Measurements from ENCODE around the gene CCM2. TPM values are rescaled to one million over a fixed set of nuclear protein-coding genes. Genes with fewer than 3 reads are reported as not detected.

CCM2 gene
- total RNA-seq, 3 donors from 2014 or later (not counting 1 experiment from before 2014, with no cell fraction given) = 66.2 to 104 (median 97.5) TPM

- no peaks in the 10 kb centered on the region for H3K9me3 Mint-ChIP-seq
- no peaks in the 10 kb centered on the region for H3K36me3 ChIP-seq (ENCODE audit: control insufficient read depth, insufficient read depth, low read length)
- no peaks in the 10 kb centered on the region for H3K27me3 Mint-ChIP-seq (ENCODE audit: low read depth in 2 of 2)
- no peak for TF ChIP-seq CTCF (IDR thresholded peaks at IDR 0.05)
- no peaks in the 10 kb centered on the region for H3K9me3 ChIP-seq (ENCODE audit: control insufficient read depth, insufficient read depth, low read length)
- no peaks in the 10 kb centered on the region for H3K27me3 ChIP-seq (ENCODE audit: control insufficient read depth, insufficient read depth, low read length)
- no peak overlapping the region for H3K27ac Mint-ChIP-seq
- 99% methylated on average over 10 of the region's 10 CpGs for WGBS (ENCODE audit: insufficient coverage)
- peaks cover 41 to 44% of the 10 kb centered on the region in 2 donors for H3K4me1 Mint-ChIP-seq
- no peaks in the 10 kb centered on the region for H3K36me3 Mint-ChIP-seq
- H3K4me3 ChIP-seq (ENCODE audit: low read length) = no peak overlapping the region
- ATAC-seq (no peak), DNase-seq (no peak)
- no peak overlapping the region for H3K4me3 Mint-ChIP-seq
- peaks cover 31% of the 10 kb centered on the region for H3K4me1 ChIP-seq (ENCODE audit: control insufficient read depth, insufficient read depth, low read length)
- H3K27ac ChIP-seq (ENCODE audit: low read length) = no peak overlapping the region
- intact Hi-C loops (cut with micrococcal nuclease) = no loop called here
Measured at GRCh38 chr7:44956157-44956766, 43.7 kb upstream of the CCM2 start.

DNA sequence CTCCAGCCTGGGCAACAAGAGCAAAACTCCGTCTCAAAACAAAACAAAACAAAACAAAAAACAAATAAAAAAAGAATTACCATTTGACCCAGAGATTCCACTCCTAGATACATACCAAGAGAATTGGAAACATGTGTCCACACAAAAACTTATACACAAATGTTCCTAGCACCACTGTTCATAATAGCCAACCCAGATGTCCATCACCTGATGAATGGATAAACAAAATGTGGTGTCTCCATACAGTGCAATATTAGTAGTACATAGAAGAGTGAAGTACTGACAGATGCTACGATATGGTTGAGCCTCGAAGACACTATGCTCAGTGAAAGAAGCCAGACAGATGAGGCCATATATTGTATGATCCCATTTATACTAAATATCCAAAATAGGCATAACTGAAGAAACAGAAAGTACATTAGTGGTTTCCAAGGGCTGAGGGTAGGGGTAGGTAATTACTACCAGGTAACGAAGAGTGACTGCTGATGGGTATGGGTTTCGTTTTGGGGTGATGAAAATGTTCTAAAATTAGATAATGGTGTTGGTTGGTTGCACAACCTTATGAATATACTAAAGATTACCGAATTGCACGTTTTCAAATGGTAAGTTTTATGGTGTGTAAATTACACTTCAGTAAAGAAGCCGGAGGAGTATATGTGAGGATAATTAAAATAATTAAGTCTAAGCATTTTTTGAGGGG is 41.2 kb upstream of the CCM2 start:
- no peak overlapping the region for H3K4me3 ChIP-seq (ENCODE audit: low read length)
- DNase-seq = peak in 1 of 2 donors; percentile 18
- no peaks in the 10 kb centered on the region for H3K27me3 ChIP-seq (ENCODE audit: control insufficient read depth, insufficient read depth, low read length)
- Mint-ChIP-seq H3K4me3 (no peak overlapping the region), H3K4me1 (peaks cover 39 to 41% of the 10 kb centered on the region in 2 donors), H3K36me3 (no peaks in the 10 kb centered on the region), H3K27ac (peak overlapping the region; percentile 87 to 95), H3K27me3 (ENCODE audit: low read depth in 2 of 2) (no peaks in the 10 kb centered on the region), H3K9me3 (no peaks in the 10 kb centered on the region)
- no peak overlapping the region for H3K27ac ChIP-seq (ENCODE audit: low read length)
- H3K4me1 ChIP-seq (ENCODE audit: control insufficient read depth, insufficient read depth, low read length) = peaks cover 31% of the 10 kb centered on the region
- peaks cover 10% of the 10 kb centered on the region for H3K36me3 ChIP-seq (ENCODE audit: control insufficient read depth, insufficient read depth, low read length)
- 74% methylated on average over 7 of the region's 8 CpGs for WGBS (ENCODE audit: insufficient coverage)
- no peak for TF ChIP-seq CTCF (IDR thresholded peaks at IDR 0.05)
- H3K9me3 ChIP-seq (ENCODE audit: control insufficient read depth, insufficient read depth, low read length) = no peaks in the 10 kb centered on the region
- intact Hi-C loops (cut with micrococcal nuclease) = no loop called here
- no peak for ATAC-seq

DNA sequence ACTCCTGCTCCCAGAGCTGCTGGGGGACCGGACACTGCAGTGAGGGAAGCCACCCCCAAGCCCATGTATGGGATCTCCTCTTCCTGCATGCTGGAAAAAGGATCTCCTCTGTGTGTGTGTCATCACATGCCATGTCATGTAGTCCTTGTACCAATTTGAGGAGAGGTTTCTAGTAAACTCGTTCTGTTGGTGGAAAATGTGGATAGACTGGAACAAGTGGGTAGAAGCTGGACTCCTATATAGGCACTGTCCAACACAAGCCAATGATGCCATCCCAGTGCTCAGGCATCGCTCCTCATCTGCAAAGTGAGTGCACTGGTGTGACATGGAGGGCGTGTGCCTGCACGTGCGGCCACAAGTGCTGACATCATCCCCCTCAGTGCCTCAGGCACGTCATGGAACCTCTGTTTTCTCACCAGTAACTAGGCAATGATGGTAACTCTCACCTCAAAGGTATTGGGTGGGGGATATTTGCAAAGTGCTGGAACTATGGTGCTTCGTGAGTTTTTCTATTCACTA is 40.5 kb upstream of the CCM2 start:
- H3K27me3 ChIP-seq (ENCODE audit: control insufficient read depth, insufficient read depth, low read length) = no peaks in the 10 kb centered on the region
- no peaks in the 10 kb centered on the region for H3K36me3 Mint-ChIP-seq
- no peak for TF ChIP-seq CTCF (IDR thresholded peaks at IDR 0.05)
- WGBS (ENCODE audit: insufficient coverage) = 74% methylated on average over 8 of the region's 8 CpGs
- H3K27ac ChIP-seq (ENCODE audit: low read length) = peak overlapping the region; percentile 81
- no peak overlapping the region for H3K4me3 ChIP-seq (ENCODE audit: low read length)
- H3K4me1 ChIP-seq (ENCODE audit: control insufficient read depth, insufficient read depth, low read length) = peaks cover 27% of the 10 kb centered on the region
- H3K9me3 Mint-ChIP-seq = no peaks in the 10 kb centered on the region
- intact Hi-C loops (cut with micrococcal nuclease) = no loop called here
- H3K27me3 Mint-ChIP-seq (ENCODE audit: low read depth in 2 of 2) = no peaks in the 10 kb centered on the region
- ATAC-seq = peak; percentile 60 to 72 (median 63)
- DNase-seq = peak; percentile 56 to 83
- no peaks in the 10 kb centered on the region for H3K9me3 ChIP-seq (ENCODE audit: control insufficient read depth, insufficient read depth, low read length)
- no peak overlapping the region for H3K4me3 Mint-ChIP-seq
- peaks cover 15% of the 10 kb centered on the region for H3K36me3 ChIP-seq (ENCODE audit: control insufficient read depth, insufficient read depth, low read length)
- H3K27ac Mint-ChIP-seq = peak overlapping the region; percentile 87 to 95
- peaks cover 36 to 38% of the 10 kb centered on the region in 2 donors for H3K4me1 Mint-ChIP-seq
